Uterus (tissue), 4 donors: ENCODE data around the gene SPTBN5. TPM values are rescaled to one million over a fixed set of nuclear protein-coding genes. Genes with fewer than 3 reads are reported as not detected.

Experiments used
- DNase-seq, 2 donors: peaks; one replicate each; pipeline ENCODE4 v3.0.0-alpha.2; 2019 to 2020
- H3K27ac ChIP-seq, 2 donors: fragments of 200-600 bp; sonication (generic); 1 replicate in 1 of 2; 2 replicates in 1 of 2; pipeline ENCODE4 v1.5.1; 2016 to 2018
- H3K27me3 ChIP-seq, 2 donors: fragments of 200-600 bp; sonication (generic); one replicate each; pipeline ENCODE4 v1.5.1; 2018 to 2019; ENCODE audit warnings: control low read depth in 1 of 2
- H3K36me3 ChIP-seq, 2 donors: fragments of 200-600 bp; sonication (generic); one replicate each; pipeline ENCODE4 v1.5.1; 2019; ENCODE audit warnings: control low read depth in 1 of 2
- H3K4me1 ChIP-seq, 2 donors: fragments of 200-600 bp; sonication (generic); one replicate each; pipeline ENCODE4 v1.5.1; 2018 to 2019; ENCODE audit warnings: control low read depth in 1 of 2
- H3K4me3 ChIP-seq, 2 donors: fragments of 200-600 bp; sonication (generic); 1 replicate in 1 of 2; 2 replicates in 1 of 2; pipeline ENCODE4 v1.5.1; 2018 to 2019; ENCODE audit warnings: mild to moderate bottlenecking in 1 of 2
- H3K9me3 ChIP-seq, 2 donors: fragments of 200-600 bp; sonication (generic); one replicate each; pipeline ENCODE4 v1.5.1; 2019; ENCODE audit warnings: control low read depth in 1 of 2
- CTCF ChIP-seq, 4 experiments: fragments of 200-600 bp in 2 of 4; fragments of 450-650 bp in 2 of 4; sonication (generic) in 2 of 4; IDR thresholded peaks; one replicate each; pipeline ENCODE4 v1.5.1; 2016 to 2019; ENCODE audit warnings: antibody characterized with exemption in 4 of 4, mild to moderate bottlenecking in 2 of 4, moderate library complexity in 1 of 4
- POLR2A ChIP-seq, 2 donors: fragments of 450-650 bp; IDR thresholded peaks; one replicate each; pipeline ENCODE4 v1.6.1; 2016; ENCODE audit warnings: antibody characterized with exemption in 2 of 2, mild to moderate bottlenecking in 1 of 2, moderate library complexity in 1 of 2
- intact Hi-C: fragments of 100-400 bp; cut with DNase I; formaldehyde crosslinking; loops from one replicate; pipeline ENCODE4 v1.15.1; 2023; ENCODE audit warnings: low total_unique reads
- total RNA-seq, 4 donors: library from RNA; depleted of rRNA in 3 of 4; stranded (reverse); fragments of >200 nt in 3 of 4; gene quantifications; one replicate each; pipeline versions ENCODE4 v1.1.0 to v1.2.4, GENCODE V29; 2014 to 2023
- donor health status: DM: yes; HTN: yes; CAD: no.

SPTBN5 gene
- total RNA-seq, 4 donors from 2014 or later: 0.51 to 0.76 (median 0.61) TPM; not detected in 1

- no peak overlapping the region for H3K4me3 ChIP-seq
- no peaks in the 10 kb centered on the region for H3K9me3 ChIP-seq
- TF ChIP-seq CTCF (IDR thresholded peaks at IDR 0.05) (no peak), POLR2A (IDR thresholded peaks at IDR 0.05) (no peak)
- no peaks in the 10 kb centered on the region for H3K27me3 ChIP-seq
- intact Hi-C loops: no loop called here
- H3K27ac ChIP-seq: no peak overlapping the region
- H3K4me1 ChIP-seq: peaks cover 0 to 11% of the 10 kb centered on the region in 2 donors
- H3K36me3 ChIP-seq: no peaks in the 10 kb centered on the region
- DNase-seq: no peak
Observed at GRCh38 chr15:41878355-41878699, 15.5 kb downstream of the SPTBN5 start.

- no peak for DNase-seq
- H3K36me3 ChIP-seq: no peaks in the 10 kb centered on the region
- H3K4me1 ChIP-seq: peaks cover 0 to 11% of the 10 kb centered on the region in 2 donors
- intact Hi-C loops: no loop called here
- no peak overlapping the region for H3K27ac ChIP-seq
- no peaks in the 10 kb centered on the region for H3K9me3 ChIP-seq
- H3K4me3 ChIP-seq: no peak overlapping the region
- TF ChIP-seq CTCF (IDR thresholded peaks at IDR 0.05) (no peak), POLR2A (IDR thresholded peaks at IDR 0.05) (no peak)
- no peaks in the 10 kb centered on the region for H3K27me3 ChIP-seq
Observed at GRCh38 chr15:41877631-41878354, 16.1 kb downstream of the SPTBN5 start.

GRCh38 chr15:41876689-41877088 is 17.2 kb downstream of the SPTBN5 start:
- Histone ChIP-seq H3K27me3 (no peaks in the 10 kb centered on the region), H3K36me3 (no peaks in the 10 kb centered on the region), H3K4me1 (peaks cover 0 to 2% of the 10 kb centered on the region in 2 donors), H3K27ac (no peak overlapping the region), H3K9me3 (no peaks in the 10 kb centered on the region), H3K4me3 (no peak overlapping the region)
- intact Hi-C loops: no loop called here
- no peak for DNase-seq
- TF ChIP-seq POLR2A (IDR thresholded peaks at IDR 0.05): no peak

GRCh38 chr15:41876007-41876406 is 17.8 kb downstream of the SPTBN5 start:
- DNase-seq: no peak
- intact Hi-C loops: no loop called here
- no peaks in the 10 kb centered on the region for H3K9me3 ChIP-seq
- H3K27ac ChIP-seq: no peak overlapping the region
- H3K4me3 ChIP-seq: no peak overlapping the region
- no peaks in the 10 kb centered on the region for H3K4me1 ChIP-seq
- H3K36me3 ChIP-seq: no peaks in the 10 kb centered on the region
- H3K27me3 ChIP-seq: no peaks in the 10 kb centered on the region
- no peak for TF ChIP-seq CTCF (IDR thresholded peaks at IDR 0.05)
- no peak for TF ChIP-seq POLR2A (IDR thresholded peaks at IDR 0.05)

GRCh38 chr15:41874736-41875135 is 19.1 kb downstream of the SPTBN5 start:
- no peak overlapping the region for H3K4me3 ChIP-seq
- intact Hi-C loops: no loop called here
- no peaks in the 10 kb centered on the region for H3K9me3 ChIP-seq
- H3K4me1 ChIP-seq: no peaks in the 10 kb centered on the region
- no peak for DNase-seq
- no peaks in the 10 kb centered on the region for H3K36me3 ChIP-seq
- no peak overlapping the region for H3K27ac ChIP-seq
- TF ChIP-seq POLR2A (IDR thresholded peaks at IDR 0.05) (no peak), CTCF (IDR thresholded peaks at IDR 0.05) (no peak)
- no peaks in the 10 kb centered on the region for H3K27me3 ChIP-seq
